Measurements from ENCODE around the gene SLC46A2.

SLC46A2 gene, protein sequence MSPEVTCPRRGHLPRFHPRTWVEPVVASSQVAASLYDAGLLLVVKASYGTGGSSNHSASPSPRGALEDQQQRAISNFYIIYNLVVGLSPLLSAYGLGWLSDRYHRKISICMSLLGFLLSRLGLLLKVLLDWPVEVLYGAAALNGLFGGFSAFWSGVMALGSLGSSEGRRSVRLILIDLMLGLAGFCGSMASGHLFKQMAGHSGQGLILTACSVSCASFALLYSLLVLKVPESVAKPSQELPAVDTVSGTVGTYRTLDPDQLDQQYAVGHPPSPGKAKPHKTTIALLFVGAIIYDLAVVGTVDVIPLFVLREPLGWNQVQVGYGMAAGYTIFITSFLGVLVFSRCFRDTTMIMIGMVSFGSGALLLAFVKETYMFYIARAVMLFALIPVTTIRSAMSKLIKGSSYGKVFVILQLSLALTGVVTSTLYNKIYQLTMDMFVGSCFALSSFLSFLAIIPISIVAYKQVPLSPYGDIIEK

DNA sequence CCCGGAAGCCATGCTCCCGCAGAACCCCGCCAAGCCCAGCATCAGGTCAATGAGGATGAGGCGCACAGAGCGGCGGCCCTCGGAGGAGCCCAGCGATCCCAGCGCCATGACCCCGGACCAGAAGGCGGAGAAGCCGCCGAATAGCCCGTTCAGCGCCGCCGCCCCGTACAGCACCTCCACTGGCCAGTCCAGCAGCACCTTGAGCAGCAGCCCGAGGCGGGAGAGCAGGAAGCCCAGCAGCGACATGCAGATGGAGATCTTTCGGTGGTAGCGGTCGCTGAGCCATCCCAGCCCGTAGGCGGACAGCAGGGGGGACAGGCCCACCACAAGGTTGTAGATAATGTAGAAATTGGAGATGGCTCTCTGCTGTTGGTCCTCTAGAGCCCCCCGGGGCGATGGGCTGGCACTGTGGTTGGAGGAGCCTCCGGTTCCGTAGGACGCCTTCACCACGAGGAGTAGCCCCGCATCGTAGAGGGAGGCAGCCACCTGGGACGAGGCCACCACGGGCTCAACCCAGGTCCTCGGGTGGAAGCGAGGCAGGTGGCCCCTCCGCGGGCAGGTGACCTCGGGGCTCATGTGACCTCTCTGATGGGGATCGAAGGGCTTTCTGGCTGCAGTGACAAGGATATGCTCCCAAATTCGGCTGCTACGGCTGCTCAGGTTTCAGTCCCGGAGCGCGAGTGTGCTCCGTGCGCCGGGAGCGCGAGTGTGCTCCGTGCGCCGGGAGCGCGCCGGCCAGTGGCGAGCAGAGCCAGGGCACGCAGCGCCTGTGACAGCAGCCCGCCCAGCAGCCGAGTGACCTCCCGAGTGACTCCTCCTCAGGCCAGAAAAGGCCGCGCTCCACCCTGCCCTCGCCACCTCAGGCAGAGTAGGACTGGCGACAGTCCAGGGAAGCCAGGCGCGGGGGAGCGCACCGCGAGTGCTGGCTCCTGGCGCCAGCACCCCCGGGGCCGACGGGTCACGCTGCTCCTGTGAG, at the start of gene SLC46A2:
SLC46A2 (minus strand) TSS at position 771 of the 976 bp plus-strand sequence; CDS start at position 576, 195 bp downstream.
- DNase-seq, result peak in 10 of 51 donors; percentile 2 to 31 (median 12)

DNA sequence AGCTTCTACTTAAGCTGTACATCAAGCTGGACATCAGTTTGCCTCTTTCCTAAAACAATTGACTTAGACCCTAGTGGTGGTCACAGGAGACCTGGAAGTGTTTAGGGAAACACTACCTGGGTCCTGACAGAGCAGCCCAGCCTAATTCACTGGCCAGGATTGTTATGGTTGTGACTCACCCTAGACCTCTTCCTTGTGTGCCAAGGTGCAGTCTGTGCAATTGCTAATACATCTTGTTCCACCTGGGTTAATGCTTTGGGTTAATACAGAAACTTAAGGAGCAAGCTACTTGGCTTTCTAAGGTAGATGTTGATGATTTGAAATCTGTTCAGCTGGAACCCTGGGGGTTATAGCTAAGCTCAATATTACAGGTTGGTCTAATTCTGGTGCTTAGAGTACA, 48.7 kb upstream of the SLC46A2 start:
- DNase-seq, result no peak

DNA sequence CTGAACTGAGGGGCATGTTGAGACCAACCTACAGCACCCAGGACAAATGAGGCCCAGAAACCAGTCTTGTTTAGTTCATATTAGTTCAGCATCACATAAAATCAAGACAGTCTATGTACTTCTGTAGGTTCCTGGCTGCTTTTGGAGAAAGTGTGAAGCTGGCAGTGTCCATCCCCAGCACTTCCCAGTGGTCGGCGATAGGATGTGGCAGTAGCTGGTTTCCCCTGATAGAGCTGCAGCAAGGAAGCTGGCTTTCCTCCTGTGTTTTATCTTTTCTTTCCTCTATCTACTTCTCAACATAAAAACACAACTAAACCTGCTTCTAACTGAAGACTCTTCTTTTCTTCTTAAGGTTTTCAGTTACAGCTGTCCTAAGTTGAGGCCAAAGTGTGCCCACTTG, 43.0 kb upstream of the SLC46A2 start:
- no peak for DNase-seq

DNA sequence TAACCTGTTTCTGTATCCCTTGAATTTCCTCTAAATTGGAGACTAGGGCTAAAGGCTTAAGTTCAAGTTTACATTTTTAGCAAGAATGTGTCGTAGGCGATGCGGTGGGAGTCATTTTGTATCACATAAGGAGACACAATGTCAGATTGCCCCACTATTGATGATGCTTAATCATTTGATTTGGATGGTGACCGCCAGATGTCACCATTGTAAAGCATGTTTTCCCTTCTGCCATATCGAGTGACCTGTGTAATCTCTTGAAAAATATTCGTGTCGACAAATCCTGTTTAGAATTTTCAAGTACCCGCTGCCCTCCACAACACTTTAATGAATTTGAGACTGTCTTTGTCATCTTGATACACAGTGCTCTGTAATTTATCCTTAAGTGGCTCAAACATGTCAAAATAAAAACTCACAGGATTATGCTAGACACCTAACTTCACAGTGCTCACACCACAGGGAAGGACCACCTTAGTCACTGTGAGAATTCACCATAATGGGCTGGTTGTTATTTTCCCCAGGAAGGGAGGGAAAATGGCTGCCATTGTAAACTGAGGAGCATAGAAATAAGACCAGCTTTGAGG, 34.5 kb upstream of the SLC46A2 start:
- peak in 11 of 51 donors; percentile 1 to 26 (median 3) for DNase-seq

DNA sequence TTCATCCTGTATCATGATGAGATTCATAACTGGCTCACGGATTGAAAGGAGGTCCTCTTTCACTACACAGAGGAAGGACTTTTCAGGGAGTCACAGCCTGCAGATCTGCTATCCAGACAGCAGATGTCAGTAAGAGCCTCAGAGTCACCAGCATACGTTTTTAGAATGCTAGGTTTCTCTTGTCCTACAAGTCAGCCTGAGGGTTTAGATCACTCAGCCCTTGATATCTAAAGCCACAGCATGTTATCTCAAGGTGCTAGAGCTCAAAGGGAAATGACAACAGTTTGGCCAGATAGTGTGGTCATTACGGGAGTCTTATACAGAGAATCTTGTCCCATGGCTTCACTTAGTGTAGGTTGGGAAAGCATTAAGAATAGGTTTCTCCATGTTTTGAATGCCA, 30.9 kb upstream of the SLC46A2 start:
- DNase-seq, result peak in 7 of 51 donors; percentile 1 to 15 (median 3)

DNA sequence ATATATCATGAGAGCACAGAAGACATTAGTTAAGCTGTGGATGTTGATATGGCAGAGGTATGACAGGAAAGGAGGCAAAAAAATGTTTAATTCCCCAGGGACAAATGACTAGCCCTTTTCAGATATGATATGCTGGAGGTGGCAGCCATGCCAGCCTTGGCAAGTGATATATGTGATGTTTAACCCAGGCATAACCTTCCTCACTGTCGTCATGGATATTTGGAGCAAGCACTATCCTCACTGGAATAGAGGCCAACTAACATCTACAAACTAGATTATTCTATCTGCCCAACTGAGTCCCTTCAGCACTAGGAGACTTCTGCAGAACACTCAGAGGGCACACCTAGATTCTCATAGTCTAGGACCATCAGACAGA, 27.3 kb upstream of the SLC46A2 start:
- DNase-seq, result no peak

DNA sequence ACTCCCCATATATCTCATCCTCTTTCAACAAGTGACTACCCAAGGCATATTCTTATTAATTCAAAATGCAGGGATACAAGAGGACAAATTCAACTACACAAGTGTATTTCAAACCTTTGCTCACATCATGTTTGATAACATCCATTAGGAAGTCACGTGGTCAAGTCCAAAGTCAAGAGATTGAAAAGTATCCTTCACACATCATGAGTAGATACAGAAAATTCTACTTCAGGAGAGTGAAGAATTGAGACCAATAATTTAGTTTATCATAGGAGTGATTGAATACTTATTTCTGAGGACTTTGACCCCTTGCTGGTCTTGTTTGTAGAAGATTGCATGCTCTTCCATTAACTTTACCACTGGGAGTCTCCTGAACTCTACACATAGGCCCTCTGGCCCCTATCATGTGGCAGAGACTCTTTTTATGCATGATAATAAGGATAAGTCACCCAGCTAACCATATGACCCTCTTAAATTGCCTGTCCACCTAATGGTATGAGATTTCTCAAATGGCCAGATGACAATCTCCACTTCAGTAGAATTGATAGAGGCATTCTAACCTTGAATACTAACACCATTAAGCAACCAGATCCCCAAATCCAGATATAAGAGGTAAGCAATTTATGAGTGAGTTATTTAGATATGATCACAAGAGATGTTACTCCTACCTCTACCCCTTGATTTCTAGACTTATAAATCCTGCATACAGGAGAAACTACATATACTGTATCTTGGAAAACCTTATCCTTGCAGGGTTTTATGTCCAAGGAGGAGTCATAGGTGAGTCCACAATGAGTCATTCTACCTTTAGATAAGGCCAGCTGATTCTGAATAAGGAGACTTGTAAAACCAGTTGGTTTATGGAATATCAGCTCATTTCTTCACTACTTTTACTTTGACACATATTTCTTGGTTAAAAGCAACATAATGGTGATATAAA, 26.6 kb upstream of the SLC46A2 start:
- no peak for DNase-seq

DNA sequence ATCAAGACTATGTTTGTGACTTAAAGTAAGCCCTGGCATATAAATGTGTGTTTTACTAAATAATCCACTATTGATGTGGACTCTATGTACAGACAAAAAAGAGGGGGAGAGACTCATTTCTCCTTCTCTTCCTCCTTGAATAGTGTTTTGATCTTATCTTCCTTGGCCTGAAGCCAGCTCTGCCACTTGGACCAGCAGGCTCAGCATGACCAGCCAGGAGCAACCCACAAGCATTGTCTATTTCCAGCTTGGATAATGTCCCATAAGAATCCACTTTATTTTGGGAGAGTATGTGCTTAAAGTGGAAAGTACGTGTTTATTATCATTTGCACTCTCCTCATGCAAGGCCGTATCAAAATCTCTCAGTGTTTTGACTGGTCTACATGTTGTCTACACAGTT, 23.8 kb upstream of the SLC46A2 start:
- DNase-seq, result no peak

DNA sequence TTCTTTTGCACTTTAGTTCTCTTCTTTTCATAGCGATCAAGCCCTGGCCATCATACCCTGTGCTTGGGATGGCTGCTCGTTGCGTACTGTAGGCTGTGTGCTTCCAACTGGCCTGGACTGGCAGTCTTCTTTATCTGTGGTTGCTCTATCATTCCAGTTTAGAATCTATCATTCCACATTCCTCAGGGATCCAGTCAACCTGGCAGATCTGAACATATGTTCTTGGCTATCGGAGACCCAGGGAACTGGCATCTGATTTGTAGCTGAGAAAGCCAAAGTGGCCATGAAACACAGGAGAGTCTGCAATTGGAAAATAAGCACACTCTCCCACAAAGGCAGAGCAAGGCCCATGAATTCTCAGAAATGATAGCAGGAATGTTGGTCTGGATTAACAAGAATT, 22.6 kb upstream of the SLC46A2 start:
- DNase-seq, result no peak

DNA sequence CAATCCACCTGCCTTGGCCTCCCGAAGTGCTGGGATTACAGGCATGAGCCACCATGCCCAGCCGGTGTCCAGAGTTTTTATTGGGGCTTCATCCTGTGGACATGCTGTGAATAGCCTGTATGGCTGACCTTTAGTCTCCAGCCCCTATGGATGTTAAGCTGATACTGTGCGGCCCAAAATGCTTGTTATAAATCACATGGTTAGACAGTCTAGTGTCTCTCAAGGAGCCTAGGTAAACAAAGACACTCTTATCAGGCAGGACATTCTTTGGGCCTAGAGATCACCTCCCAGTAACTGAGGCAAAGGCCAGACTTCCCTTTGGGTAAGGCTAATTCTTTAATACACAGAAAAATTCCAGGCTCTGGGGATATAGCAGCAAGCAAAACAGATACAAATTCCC, 22.0 kb upstream of the SLC46A2 start:
- DNase-seq, result no peak

DNA sequence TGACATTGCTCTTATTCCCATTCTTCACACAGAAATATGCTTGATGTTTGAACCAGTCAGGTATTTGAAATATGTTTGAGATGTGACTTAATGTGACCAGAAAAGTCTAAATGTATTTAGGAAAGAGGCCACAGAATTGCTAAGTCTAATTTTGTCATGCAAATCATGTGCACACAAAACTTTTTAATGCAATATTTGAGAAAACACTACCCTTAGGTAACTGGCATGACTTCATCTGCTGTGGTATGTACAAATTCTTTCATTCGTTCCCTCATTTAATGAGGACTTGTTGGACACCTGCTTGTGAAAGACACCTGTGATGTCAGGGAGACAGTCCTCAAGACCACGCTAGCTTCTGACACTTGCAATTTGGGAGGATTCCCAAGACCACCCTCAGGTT, 21.1 kb upstream of the SLC46A2 start:
- DNase-seq, result no peak

DNA sequence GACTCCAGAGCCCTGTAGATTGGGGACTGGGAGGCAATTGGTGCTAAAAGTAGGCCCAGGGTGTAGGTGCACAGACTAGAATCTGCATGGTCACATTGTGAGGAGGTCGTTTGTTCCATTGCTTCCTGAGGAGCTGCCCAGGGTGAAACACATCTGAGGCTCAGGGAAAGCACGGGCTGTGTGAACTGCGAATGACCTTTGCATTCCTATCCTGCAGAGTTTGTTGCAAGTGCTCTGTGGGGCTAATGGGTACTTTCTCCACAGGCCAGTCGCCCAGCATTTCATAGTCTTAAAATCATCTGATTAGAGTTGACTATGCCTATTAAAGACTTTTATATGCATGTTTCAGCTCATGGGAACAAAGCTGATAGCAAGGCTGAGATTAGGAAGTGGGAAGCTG, 14.4 kb upstream of the SLC46A2 start:
- DNase-seq, result no peak

DNA sequence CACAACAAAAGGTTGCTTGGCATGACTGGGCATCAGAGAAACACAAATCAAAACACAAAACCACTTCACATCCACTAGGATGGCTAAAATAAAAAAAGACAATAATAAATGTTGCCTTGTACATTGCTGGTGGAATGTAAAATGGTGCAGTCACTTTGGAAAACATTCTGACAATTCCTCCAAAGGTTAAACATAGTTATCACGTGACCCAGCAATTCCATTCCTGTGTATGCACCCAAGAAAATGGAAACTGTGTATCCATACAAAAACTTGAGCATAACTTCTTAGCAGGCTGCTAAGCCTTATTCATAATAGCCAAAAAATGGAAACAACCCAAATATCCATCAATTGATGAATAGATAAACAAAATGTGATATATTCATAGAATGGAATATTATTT, 10.2 kb upstream of the SLC46A2 start:
- no peak for DNase-seq

DNA sequence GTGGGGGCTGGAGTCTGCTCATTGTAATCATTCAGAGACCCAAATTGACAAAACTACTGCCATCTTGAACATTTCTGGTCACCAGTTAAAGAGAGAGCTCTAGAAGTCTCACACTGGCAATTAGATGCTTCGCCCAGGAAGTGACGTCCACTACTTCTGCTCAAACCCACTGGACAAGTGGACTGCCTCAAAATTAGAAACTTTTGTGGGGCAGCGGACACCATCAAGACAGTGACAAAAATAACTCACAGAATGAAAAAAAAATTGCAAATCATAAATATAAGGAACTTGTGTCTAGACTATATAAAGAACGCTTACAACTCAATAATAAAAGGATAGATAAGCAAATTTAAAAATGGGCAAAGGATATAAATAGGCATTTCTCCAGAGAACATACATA, 9.8 kb upstream of the SLC46A2 start:
- DNase-seq, result no peak

DNA sequence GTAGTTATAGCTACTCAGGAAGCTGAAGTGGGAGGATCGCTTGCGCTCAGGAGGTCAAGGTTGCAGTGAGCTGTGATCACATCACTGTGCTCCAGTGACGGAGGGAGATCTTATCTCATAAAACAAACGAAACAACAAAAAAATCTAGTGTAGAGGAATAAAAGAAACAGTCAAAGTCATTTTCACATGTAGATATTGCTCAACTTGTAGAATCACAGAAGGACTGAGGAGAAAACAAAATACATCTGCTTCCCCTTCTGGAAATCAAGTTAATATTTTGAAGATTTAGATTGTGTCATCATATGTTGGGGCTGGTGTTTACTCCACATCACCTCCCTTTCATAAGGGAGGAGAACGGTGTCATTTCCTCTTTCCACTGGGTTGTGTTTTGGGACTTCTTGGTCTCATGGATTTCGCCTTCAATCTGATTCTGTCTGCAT, 8.2 kb upstream of the SLC46A2 start:
- no peak for DNase-seq

DNA sequence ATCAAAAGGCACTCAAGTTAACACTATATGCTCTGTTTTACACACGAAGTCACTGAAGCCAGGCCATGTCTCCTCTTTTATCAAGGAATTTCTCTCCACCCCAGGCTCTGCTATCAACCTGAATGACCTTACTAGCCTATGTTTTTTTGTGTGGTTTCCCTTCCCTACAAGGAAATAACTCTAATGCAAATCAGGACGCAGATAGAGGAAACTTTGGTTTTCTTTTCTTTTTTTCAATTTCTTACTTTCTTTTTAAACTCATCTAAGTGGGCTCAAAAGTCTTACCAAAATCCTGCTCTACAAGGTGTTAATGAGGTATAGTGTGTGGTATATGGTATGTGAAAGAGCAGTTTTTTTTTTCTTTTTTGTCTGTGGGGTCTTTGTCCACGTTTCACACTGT, 5.5 kb upstream of the SLC46A2 start:
- no peak for DNase-seq

DNA sequence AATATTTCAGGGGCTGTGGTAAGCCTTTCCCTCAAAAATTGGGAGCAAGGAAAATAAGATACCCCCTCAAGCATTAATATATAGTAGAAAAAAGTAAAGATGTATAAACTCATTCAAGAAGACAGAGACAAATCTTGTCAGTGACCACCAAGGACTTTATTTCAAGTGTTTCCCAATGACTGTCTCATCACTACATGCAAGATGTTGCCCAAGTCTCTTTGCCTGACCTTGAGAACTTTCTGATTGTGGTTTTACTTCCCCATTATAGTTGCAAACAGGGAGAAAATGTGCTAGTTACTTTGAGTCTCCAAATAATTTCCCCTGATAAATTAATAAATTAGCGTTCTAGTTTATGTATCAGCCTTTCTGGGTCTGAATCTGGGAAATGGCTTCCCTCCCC, 4.0 kb upstream of the SLC46A2 start:
- no peak for DNase-seq

DNA sequence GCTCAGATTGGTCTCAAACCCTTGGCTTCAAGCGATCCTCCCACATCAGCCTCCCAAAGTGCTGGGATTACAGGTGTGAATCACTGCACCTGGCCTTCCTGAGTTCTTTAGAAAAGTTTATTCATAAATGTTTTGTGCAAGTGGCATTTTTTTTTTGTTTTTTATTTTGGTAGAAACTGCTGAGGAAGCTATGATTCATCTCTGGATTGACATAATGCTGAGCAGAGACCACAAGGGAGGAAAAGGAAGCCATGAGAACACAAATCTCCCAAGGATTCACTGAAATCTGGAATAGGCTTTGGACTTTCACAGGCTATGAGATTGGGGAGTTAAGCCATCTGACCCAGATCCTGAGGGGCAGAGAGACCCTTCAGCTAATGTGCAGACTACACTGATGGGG, 3.4 kb upstream of the SLC46A2 start:
- DNase-seq, result no peak

DNA sequence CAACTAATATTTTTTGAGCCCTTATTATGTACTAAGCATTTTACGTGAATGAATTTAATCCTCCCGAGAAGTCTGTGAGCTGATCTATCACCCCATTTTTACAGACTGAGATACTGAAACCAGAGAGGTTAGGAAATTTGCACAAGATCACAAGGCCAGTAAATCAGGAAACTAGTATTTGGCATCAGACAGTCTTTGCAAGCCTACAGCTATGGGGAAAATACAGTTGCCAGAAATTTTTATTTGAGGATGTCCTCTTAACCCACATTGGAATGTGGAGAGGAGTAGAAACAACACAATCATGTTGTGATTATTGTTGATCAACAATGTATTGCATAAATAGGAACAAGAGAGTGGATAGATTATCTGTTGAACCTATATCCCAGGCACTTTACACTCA, 2.3 kb upstream of the SLC46A2 start:
- DNase-seq, result no peak

DNA sequence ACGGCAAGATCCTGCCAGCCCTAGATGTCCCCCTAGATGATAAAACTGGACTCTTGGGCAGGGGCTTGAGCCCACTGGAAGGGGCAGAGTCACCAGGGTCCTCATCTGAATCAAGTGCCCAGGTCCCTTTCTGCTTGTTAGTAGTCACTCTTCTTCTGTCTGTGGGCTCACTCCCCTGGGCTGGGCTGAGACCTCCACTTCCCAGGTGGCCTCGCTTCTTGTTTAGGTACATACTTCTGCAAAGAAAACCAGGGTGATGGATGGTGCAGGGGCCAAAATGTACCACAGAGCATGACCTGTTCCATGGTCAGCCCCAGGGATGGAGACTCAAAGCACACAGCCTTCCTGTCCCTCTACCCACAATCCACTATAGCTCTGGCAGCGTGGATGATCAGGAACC, 845 bp upstream of the SLC46A2 start:
- DNase-seq, result no peak

DNA sequence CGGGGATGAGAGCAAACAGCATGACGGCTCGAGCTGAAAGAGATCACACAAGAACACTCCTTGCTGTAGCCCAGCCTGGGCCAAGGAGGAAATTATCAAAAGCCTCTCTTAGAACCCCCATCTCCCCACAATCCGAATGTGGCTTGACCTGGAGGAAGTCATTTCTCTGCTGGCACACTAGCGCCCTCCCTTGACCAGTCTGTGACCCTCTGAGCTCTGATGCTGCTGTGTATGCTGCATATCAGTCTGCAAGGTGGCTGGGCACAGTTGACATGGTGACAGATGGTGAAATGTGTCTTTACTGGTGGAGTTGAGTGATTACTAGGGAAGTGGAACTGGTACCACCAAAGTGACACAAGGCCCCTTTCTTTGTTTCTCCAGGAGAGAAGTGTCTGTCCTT, 3.3 kb downstream of the SLC46A2 start:
- peak in 11 of 51 donors; percentile 4 to 33 (median 11) for DNase-seq

Measured in hypothalamus (tissue), 51 donors.